GM23338 (cell line): ENCODE data around the gene SF1. TPM values are rescaled to one million over a fixed set of nuclear protein-coding genes. Genes with fewer than 3 reads are reported as not detected.

ENCODE experiments used
- ATAC-seq: fragments of 200-7000 bp; cut with Tn5 transposase; 3 replicates; pipeline ENCODE4 v1.9.1; 2020
- DNase-seq: peaks from one replicate; pipeline ENCODE4 v3.0.0-alpha.2; 2015; ENCODE audit warnings: low spot score
- H2AFZ ChIP-seq: fragments of 200-600 bp; sonication (generic); 2 replicates; pipeline ENCODE4 v1.8.0; 2016; ENCODE audit warnings: antibody characterized with exemption, mild to moderate bottlenecking, moderate library complexity
- H3F3A ChIP-seq: fragments of 200-600 bp; sonication (generic); replicated peaks from 2 replicates; pipeline ENCODE4 v1.8.0; 2017; ENCODE audit warnings: antibody characterized with exemption, mixed run types, low read depth
- H3K27ac ChIP-seq: fragments of 200-600 bp; sonication (generic); 2 replicates; pipeline ENCODE4 v1.6.1; 2016; ENCODE audit warnings: low read depth
- H3K27me3 ChIP-seq: fragments of 200-600 bp; sonication (generic); 2 replicates; pipeline ENCODE4 v1.8.0; 2016; ENCODE audit warnings: mild to moderate bottlenecking, mixed run types, moderate library complexity; ENCODE audit not compliant: insufficient read depth
- H3K36me3 ChIP-seq: fragments of 200-600 bp; sonication (generic); 2 replicates; pipeline ENCODE4 v1.8.0; 2016; ENCODE audit warnings: mild to moderate bottlenecking; ENCODE audit not compliant: insufficient read depth
- H3K4me1 ChIP-seq: fragments of 200-600 bp; sonication (generic); 2 replicates; pipeline ENCODE4 v1.8.0; 2016; ENCODE audit warnings: mild to moderate bottlenecking, moderate library complexity; ENCODE audit not compliant: insufficient read depth
- H3K4me2 ChIP-seq: fragments of 200-600 bp; sonication (generic); 2 replicates; pipeline ENCODE4 v1.7.1; 2017; ENCODE audit warnings: mixed run types
- H3K4me3 ChIP-seq: fragments of 200-600 bp; sonication (generic); 2 replicates; pipeline ENCODE4 v1.6.1; 2016; ENCODE audit warnings: mixed run types
- H3K79me2 ChIP-seq: fragments of 200-600 bp; sonication (generic); replicated peaks from 2 replicates; pipeline ENCODE4 v1.8.0; 2017; ENCODE audit warnings: mild to moderate bottlenecking; ENCODE audit not compliant: insufficient read depth
- H3K9me2 ChIP-seq: fragments of 200-600 bp; sonication (generic); 2 replicates; pipeline ENCODE4 v1.8.0; 2017; ENCODE audit not compliant: insufficient read depth
- H4K20me1 ChIP-seq: fragments of 200-600 bp; sonication (generic); replicated peaks from 2 replicates; pipeline ENCODE4 v1.8.0; 2017; ENCODE audit warnings: mild to moderate bottlenecking; ENCODE audit not compliant: insufficient read depth
- H3K27ac Mint-ChIP-seq: 2 replicates; pipeline ENCODE4 v1.8.0; 2020; ENCODE audit warnings: inconsistent platforms, mild to moderate bottlenecking, moderate library complexity, mixed read lengths
- H3K27me3 Mint-ChIP-seq: 3 replicates; pipeline ENCODE4 v1.8.0; 2022; ENCODE audit warnings: low read depth, mild to moderate bottlenecking, moderate library complexity, mixed read lengths, inconsistent platforms; ENCODE audit not compliant: insufficient read depth, poor library complexity
- H3K36me3 Mint-ChIP-seq: 3 replicates; pipeline ENCODE4 v1.8.0; 2021; ENCODE audit warnings: low read depth, mild to moderate bottlenecking, inconsistent platforms, moderate library complexity, mixed read lengths
- H3K4me1 Mint-ChIP-seq: 3 replicates; pipeline ENCODE4 v1.8.0; 2020; ENCODE audit warnings: mild to moderate bottlenecking, inconsistent platforms, mixed read lengths
- H3K4me3 Mint-ChIP-seq: 3 replicates; pipeline ENCODE4 v1.8.0; 2021; ENCODE audit warnings: moderate library complexity, mild to moderate bottlenecking, inconsistent platforms, mixed read lengths
- H3K9me3 Mint-ChIP-seq: 3 replicates; pipeline ENCODE4 v1.8.0; 2020; ENCODE audit warnings: moderate library complexity, mild to moderate bottlenecking, inconsistent platforms, mixed read lengths
- CREB1 ChIP-seq: fragments of 250-450 bp; sonication (Bioruptor Pico); IDR thresholded peaks from 2 replicates; pipeline ENCODE4 v1.5.0; 2020; ENCODE audit warnings: low read depth, mild to moderate bottlenecking, moderate library complexity
- ETS1 ChIP-seq: IDR thresholded peaks from 2 replicates; pipeline ENCODE4 v1.6.1; 2016; ENCODE audit warnings: antibody characterized with exemption
- EZH2 ChIP-seq: fragments of 200-600 bp; sonication (generic); IDR thresholded peaks from one replicate; pipeline ENCODE4 v1.8.0; 2017; ENCODE audit warnings: antibody characterized with exemption, mild to moderate bottlenecking, low read depth; ENCODE audit not compliant: unreplicated experiment
- EZH2phosphoT487 ChIP-seq: fragments of 200-600 bp; sonication (generic); IDR thresholded peaks from one replicate; pipeline ENCODE4 v1.8.1; 2018; ENCODE audit warnings: antibody characterized with exemption; ENCODE audit not compliant: unreplicated experiment
- JUNB ChIP-seq: IDR thresholded peaks from one replicate; pipeline ENCODE4 v1.6.1; 2016; ENCODE audit warnings: antibody characterized with exemption; ENCODE audit not compliant: unreplicated experiment
- NANOG ChIP-seq: IDR thresholded peaks from 2 replicates; pipeline ENCODE4 v1.6.1; 2016; ENCODE audit warnings: antibody characterized with exemption, borderline replicate concordance
- POLR2AphosphoS5 ChIP-seq: IDR thresholded peaks from 2 replicates; pipeline ENCODE4 v1.6.1; 2016; ENCODE audit warnings: antibody characterized with exemption, low read depth
- REST ChIP-seq: IDR thresholded peaks from one replicate; pipeline ENCODE4 v1.6.1; 2018; ENCODE audit warnings: antibody characterized with exemption; ENCODE audit not compliant: unreplicated experiment
- STAT1 ChIP-seq: IDR thresholded peaks from one replicate; pipeline ENCODE4 v1.6.1; 2016; ENCODE audit warnings: antibody characterized with exemption; ENCODE audit not compliant: unreplicated experiment
- ZNF114 ChIP-seq: fragments of 250-450 bp; sonication (Bioruptor Pico); IDR thresholded peaks from 2 replicates; pipeline ENCODE4 v1.5.0; 2020; ENCODE audit warnings: mild to moderate bottlenecking, moderate library complexity
- ZNF331 ChIP-seq: fragments of 250-450 bp; sonication (Bioruptor Pico); IDR thresholded peaks from 2 replicates; pipeline ENCODE4 v1.5.0; 2020; ENCODE audit warnings: low read depth, mild to moderate bottlenecking, moderate library complexity
- ZNF462 ChIP-seq: fragments of 250-450 bp; sonication (Bioruptor Pico); IDR thresholded peaks from 2 replicates; pipeline ENCODE4 v1.5.0; 2020; ENCODE audit warnings: mild to moderate bottlenecking, moderate library complexity
- polyA plus RNA-seq: library from polyadenylated mRNA; unstranded; fragments of >200 nt; fragmentation: Nextera tagmentation; extraction: Ambion mirVana; gene quantifications from 2 replicates; pipeline ENCODE4 v1.2.1, GENCODE V29; 2016
- total RNA-seq: library from RNA; depleted of rRNA; stranded (reverse); fragments of >200 nt; shearing (Covaris generic); gene quantifications from 2 replicates; pipeline ENCODE4 v1.2.3, GENCODE V29; 2014
- TF ChIP-seq, protein P1 (sequence below), 2 experiments: fragments of 200-600 bp in 1 of 2; sonication (generic) in 1 of 2; conservative IDR thresholded peaks; 2 replicates each; pipeline versions ENCODE4 v1.5.1 to v1.6.1; 2016 to 2017; ENCODE audit warnings: antibody characterized with exemption in 2 of 2, low read depth in 2 of 2, mild to moderate bottlenecking in 2 of 2, moderate library complexity in 1 of 2

SF1 gene
- total and polyA plus RNA-seq, 2 experiments from 2014 or later, result 76.9 to 252 TPM

- Mint-ChIP-seq H3K27me3 (peaks cover 5% of the 10 kb centered on the region), H3K9me3 (no peaks in the 10 kb centered on the region), H3K4me3 (no peak overlapping the region), H3K4me1 (no peaks in the 10 kb centered on the region; the same call in 2 of the 3 replicates), H3K27ac (no peak overlapping the region), H3K36me3 (no peaks in the 10 kb centered on the region)
- TF ChIP-seq POLR2AphosphoS5 (no peak), JUNB (no peak), STAT1 (no peak), EZH2phosphoT487 (no peak), ZNF331 (CRISPR knock-in tag) (no peak), ZNF462 (CRISPR knock-in tag) (no peak), NANOG (no peak), REST (no peak), CREB1 (no peak), ZNF114 (CRISPR knock-in tag) (no peak), ETS1 (no peak), EZH2 (no peak)
- TF ChIP-seq, protein P1, sequence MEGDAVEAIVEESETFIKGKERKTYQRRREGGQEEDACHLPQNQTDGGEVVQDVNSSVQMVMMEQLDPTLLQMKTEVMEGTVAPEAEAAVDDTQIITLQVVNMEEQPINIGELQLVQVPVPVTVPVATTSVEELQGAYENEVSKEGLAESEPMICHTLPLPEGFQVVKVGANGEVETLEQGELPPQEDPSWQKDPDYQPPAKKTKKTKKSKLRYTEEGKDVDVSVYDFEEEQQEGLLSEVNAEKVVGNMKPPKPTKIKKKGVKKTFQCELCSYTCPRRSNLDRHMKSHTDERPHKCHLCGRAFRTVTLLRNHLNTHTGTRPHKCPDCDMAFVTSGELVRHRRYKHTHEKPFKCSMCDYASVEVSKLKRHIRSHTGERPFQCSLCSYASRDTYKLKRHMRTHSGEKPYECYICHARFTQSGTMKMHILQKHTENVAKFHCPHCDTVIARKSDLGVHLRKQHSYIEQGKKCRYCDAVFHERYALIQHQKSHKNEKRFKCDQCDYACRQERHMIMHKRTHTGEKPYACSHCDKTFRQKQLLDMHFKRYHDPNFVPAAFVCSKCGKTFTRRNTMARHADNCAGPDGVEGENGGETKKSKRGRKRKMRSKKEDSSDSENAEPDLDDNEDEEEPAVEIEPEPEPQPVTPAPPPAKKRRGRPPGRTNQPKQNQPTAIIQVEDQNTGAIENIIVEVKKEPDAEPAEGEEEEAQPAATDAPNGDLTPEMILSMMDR (conservative IDR thresholded peaks at IDR 0.05; ENCODE audit: low read depth in 2 of 2), result no peak
- no peak overlapping the region for H2AFZ ChIP-seq
- no peak for DNase-seq
- H3K9me2 ChIP-seq, result no peaks in the 10 kb centered on the region
- H3K79me2 ChIP-seq, result no peaks in the 10 kb centered on the region
- H4K20me1 ChIP-seq, result no peaks in the 10 kb centered on the region
- H3K36me3 ChIP-seq, result no peaks in the 10 kb centered on the region
- no peaks in the 10 kb centered on the region for H3K4me1 ChIP-seq
- no peak for ATAC-seq
- H3F3A ChIP-seq, result 0 out of 2 replicates have a peak, but pooled peaks cover 2% of the 10 kb centered on the region
- H3K27me3 ChIP-seq, result no peaks in the 10 kb centered on the region
- no peak overlapping the region for H3K4me3 ChIP-seq
- H3K27ac ChIP-seq, result no peak overlapping the region
- H3K4me2 ChIP-seq, result no peak overlapping the region
Observed at GRCh38 chr11:64792482-64792881, 14.1 kb upstream of the SF1 start.
